DOHH2 (cell line): ENCODE measurements around the gene TRMT112.

ENCODE experiments used
- H3F3A ChIP-seq: fragments of 200-600 bp; sonication (generic), shearing (Covaris generic); 2 replicates; pipeline ENCODE4 v1.6.0; 2016; ENCODE audit warnings: antibody characterized with exemption, mild to moderate bottlenecking; ENCODE audit not compliant: control insufficient read depth, insufficient read depth
- H3K27ac ChIP-seq: fragments of 200-600 bp; sonication (generic); 2 replicates; pipeline ENCODE4 v1.5.1; 2014; ENCODE audit warnings: low read depth, mild to moderate bottlenecking, low read length, moderate library complexity
- H3K27me3 ChIP-seq: fragments of 200-600 bp; sonication (generic); 2 replicates; pipeline ENCODE4 v1.6.1; 2014; ENCODE audit warnings: mild to moderate bottlenecking, low read length, mixed read lengths; ENCODE audit not compliant: control insufficient read depth
- H3K36me3 ChIP-seq: fragments of 200-600 bp; sonication (generic); 2 replicates; pipeline ENCODE4 v1.6.1; 2014; ENCODE audit warnings: mild to moderate bottlenecking, low read length, moderate library complexity, mixed read lengths; ENCODE audit not compliant: control insufficient read depth
- H3K4me1 ChIP-seq: fragments of 200-600 bp; sonication (generic); 2 replicates; pipeline ENCODE4 v1.6.1; 2014; ENCODE audit warnings: mild to moderate bottlenecking, low read length, mixed read lengths; ENCODE audit not compliant: control insufficient read depth
- H3K4me2 ChIP-seq: fragments of 200-600 bp; sonication (generic); 2 replicates; pipeline ENCODE4 v1.6.0; 2014; ENCODE audit warnings: mild to moderate bottlenecking, low read length, moderate library complexity
- H3K4me3 ChIP-seq: fragments of 200-600 bp; sonication (generic); 2 replicates; pipeline ENCODE4 v1.5.1; 2014; ENCODE audit warnings: mild to moderate bottlenecking, low read length, mixed read lengths
- H3K79me2 ChIP-seq: fragments of 200-600 bp; sonication (generic); 2 replicates; pipeline ENCODE4 v1.6.1; 2014; ENCODE audit warnings: mild to moderate bottlenecking, low read length, mixed read lengths; ENCODE audit not compliant: control insufficient read depth
- H3K9me2 ChIP-seq: fragments of 200-600 bp; sonication (generic); replicated peaks from 2 replicates; pipeline ENCODE4 v1.6.1; 2014; ENCODE audit warnings: mild to moderate bottlenecking, low read length, mixed read lengths; ENCODE audit not compliant: control insufficient read depth
- H3K9me3 ChIP-seq: fragments of 200-600 bp; sonication (generic); 2 replicates; pipeline ENCODE4 v1.6.1; 2014; ENCODE audit warnings: antibody characterized with exemption, low read length, mixed read lengths; ENCODE audit not compliant: control insufficient read depth, insufficient read depth
- H4K20me1 ChIP-seq: fragments of 200-600 bp; sonication (generic); 2 replicates; pipeline ENCODE4 v1.6.0; 2014; ENCODE audit warnings: low read depth, mild to moderate bottlenecking, antibody characterized with exemption, low read length, moderate library complexity; ENCODE audit not compliant: control insufficient read depth, insufficient read depth
- EZH2phosphoT487 ChIP-seq: fragments of 200-600 bp; sonication (generic); IDR thresholded peaks from 2 replicates; pipeline ENCODE4 v1.6.1; 2017; ENCODE audit warnings: borderline replicate concordance, mild to moderate bottlenecking, antibody characterized with exemption, low read length, moderate library complexity, mixed read lengths
- TF ChIP-seq, protein P1 (sequence below): fragments of 200-600 bp; sonication (generic); IDR thresholded peaks from one replicate; pipeline ENCODE4 v1.5.1; 2014; ENCODE audit warnings: antibody characterized with exemption, mild to moderate bottlenecking, low read depth, low read length; ENCODE audit not compliant: poor library complexity, severe bottlenecking

TRMT112 gene

GRCh38 chr11:64296236-64296635 is 21.1 kb downstream of the TRMT112 start:
- H3K27ac ChIP-seq, result no peak overlapping the region
- TF ChIP-seq EZH2phosphoT487, result no peak
- TF ChIP-seq, protein P1, sequence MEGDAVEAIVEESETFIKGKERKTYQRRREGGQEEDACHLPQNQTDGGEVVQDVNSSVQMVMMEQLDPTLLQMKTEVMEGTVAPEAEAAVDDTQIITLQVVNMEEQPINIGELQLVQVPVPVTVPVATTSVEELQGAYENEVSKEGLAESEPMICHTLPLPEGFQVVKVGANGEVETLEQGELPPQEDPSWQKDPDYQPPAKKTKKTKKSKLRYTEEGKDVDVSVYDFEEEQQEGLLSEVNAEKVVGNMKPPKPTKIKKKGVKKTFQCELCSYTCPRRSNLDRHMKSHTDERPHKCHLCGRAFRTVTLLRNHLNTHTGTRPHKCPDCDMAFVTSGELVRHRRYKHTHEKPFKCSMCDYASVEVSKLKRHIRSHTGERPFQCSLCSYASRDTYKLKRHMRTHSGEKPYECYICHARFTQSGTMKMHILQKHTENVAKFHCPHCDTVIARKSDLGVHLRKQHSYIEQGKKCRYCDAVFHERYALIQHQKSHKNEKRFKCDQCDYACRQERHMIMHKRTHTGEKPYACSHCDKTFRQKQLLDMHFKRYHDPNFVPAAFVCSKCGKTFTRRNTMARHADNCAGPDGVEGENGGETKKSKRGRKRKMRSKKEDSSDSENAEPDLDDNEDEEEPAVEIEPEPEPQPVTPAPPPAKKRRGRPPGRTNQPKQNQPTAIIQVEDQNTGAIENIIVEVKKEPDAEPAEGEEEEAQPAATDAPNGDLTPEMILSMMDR, result no peak
- no peaks in the 10 kb centered on the region for H3K9me3 ChIP-seq
- H3K79me2 ChIP-seq, result no peaks in the 10 kb centered on the region
- peaks cover 15% of the 10 kb centered on the region for H3K4me1 ChIP-seq
- no peak overlapping the region for H3K4me2 ChIP-seq
- H3K4me3 ChIP-seq, result no peak overlapping the region
- H3K27me3 ChIP-seq, result peaks cover 90% of the 10 kb centered on the region
- no peaks in the 10 kb centered on the region for H3K36me3 ChIP-seq
- H3K9me2 ChIP-seq, result no peaks in the 10 kb centered on the region
- no peaks in the 10 kb centered on the region for H4K20me1 ChIP-seq
- H3F3A ChIP-seq, result no peaks in the 10 kb centered on the region

- Histone ChIP-seq H3K4me1 (peaks cover 10% of the 10 kb centered on the region), H3K79me2 (no peaks in the 10 kb centered on the region), H3K4me3 (no peak overlapping the region), H3K9me3 (no peaks in the 10 kb centered on the region), H3K27ac (no peak overlapping the region), H3K27me3 (peaks cover 92% of the 10 kb centered on the region), H3F3A (no peaks in the 10 kb centered on the region), H3K36me3 (no peaks in the 10 kb centered on the region), H3K9me2 (no peaks in the 10 kb centered on the region), H3K4me2 (no peak overlapping the region), H4K20me1 (no peaks in the 10 kb centered on the region)
- TF ChIP-seq, protein P1, result no peak
- TF ChIP-seq EZH2phosphoT487, result no peak
Observed at GRCh38 chr11:64295760-64296159, 21.6 kb downstream of the TRMT112 start.

DNA sequence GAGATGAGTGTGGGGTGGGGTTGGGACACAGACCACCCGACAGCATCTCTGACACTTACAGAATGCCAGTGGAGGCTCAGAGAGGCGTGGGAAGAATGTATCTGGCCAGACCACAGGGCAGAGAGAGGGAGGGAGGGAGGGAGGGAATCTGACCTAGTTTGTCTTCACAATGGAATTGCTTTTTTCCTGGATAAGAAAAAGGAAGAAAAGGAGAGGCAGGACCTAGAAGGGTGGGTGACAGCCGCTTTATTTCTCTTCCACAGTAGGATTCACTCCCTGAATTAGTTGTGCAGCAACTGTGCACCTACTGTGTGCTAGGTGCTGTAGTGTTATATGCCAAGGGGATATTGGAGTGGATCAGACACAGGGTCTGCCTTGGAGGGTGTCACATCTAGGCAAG is 22.6 kb downstream of the TRMT112 start:
- TF ChIP-seq, protein P1, result no peak
- no peak for TF ChIP-seq EZH2phosphoT487
- Histone ChIP-seq H3K4me2 (no peak overlapping the region), H3K79me2 (no peaks in the 10 kb centered on the region), H3K27me3 (peaks cover 84% of the 10 kb centered on the region), H3F3A (no peaks in the 10 kb centered on the region), H3K9me2 (no peaks in the 10 kb centered on the region), H3K27ac (no peak overlapping the region), H3K9me3 (no peaks in the 10 kb centered on the region), H3K4me1 (peaks cover under 1% of the 10 kb centered on the region; the same call in 1 of the 2 replicates), H3K36me3 (no peaks in the 10 kb centered on the region), H4K20me1 (no peaks in the 10 kb centered on the region), H3K4me3 (no peak overlapping the region)
